ENCODE data around the gene RGL2.

DNA sequence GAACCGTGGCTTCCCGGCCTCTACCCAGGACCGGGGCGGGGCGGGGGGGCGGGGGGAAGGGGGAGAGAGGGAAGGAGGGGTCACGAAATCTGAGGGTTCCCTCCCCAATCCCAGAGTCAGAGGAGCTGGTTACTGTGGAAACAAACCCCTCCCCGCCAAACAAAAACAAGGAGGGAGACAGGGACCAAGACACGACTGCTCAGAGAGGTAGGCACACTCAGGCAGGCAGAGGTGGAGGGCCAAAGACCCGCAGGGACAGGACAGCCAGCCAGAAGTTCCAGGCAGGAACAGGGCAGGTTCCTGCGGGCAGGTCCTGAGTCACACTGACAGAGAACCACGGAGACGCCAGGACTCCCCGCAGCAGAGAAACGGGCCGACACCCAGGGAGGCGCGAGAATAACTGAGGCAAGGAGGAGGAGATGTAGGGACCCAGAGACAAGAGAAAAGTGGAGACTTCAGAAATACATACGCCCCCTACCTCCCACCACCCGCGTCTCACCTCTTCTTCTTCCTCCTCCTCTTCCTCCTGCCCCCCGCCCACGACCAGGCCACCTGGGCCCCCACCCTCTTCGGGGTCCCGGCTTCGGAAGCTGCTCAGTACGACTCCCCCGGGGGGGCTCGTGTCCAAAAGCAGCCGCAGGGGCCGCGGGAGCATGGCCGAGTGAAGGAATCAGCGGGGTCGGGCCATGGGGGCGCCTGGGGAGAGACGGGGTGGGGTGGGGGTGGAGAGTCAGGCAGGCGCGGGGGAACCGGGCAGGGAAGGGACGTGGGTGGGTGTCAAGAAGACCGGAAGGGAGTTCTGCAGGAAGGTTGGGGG, 578 bp downstream of the RGL2 start:
- TF ChIP-seq, protein P1, sequence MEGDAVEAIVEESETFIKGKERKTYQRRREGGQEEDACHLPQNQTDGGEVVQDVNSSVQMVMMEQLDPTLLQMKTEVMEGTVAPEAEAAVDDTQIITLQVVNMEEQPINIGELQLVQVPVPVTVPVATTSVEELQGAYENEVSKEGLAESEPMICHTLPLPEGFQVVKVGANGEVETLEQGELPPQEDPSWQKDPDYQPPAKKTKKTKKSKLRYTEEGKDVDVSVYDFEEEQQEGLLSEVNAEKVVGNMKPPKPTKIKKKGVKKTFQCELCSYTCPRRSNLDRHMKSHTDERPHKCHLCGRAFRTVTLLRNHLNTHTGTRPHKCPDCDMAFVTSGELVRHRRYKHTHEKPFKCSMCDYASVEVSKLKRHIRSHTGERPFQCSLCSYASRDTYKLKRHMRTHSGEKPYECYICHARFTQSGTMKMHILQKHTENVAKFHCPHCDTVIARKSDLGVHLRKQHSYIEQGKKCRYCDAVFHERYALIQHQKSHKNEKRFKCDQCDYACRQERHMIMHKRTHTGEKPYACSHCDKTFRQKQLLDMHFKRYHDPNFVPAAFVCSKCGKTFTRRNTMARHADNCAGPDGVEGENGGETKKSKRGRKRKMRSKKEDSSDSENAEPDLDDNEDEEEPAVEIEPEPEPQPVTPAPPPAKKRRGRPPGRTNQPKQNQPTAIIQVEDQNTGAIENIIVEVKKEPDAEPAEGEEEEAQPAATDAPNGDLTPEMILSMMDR (IDR thresholded peaks at IDR 0.05) = peak in 1 of 4 experiments; percentile 12
- peak; percentile 82 for TF ChIP-seq POLR2A (IDR thresholded peaks at IDR 0.05)
- TF ChIP-seq POLR2AphosphoS5 (IDR thresholded peaks at IDR 0.05) = no peak
